ENCODE data around the gene CNNM4. TPM values are rescaled to one million over a fixed set of nuclear protein-coding genes. Genes with fewer than 3 reads are reported as not detected.

The CNNM4 gene
- total RNA-seq, 1 donor from 2014 or later: 4.7 TPM

- DNase-seq (ENCODE audit: extremely low read depth, low read depth, low spot score): no peak
Measured at GRCh38 chr2:96853321-96853720, 92.6 kb downstream of the CNNM4 start.

GRCh38 chr2:96856776-96857666, 96.3 kb downstream of the CNNM4 start:
- DNase-seq (ENCODE audit: extremely low read depth, low read depth, low spot score): no peak

- peak; percentile 85 for DNase-seq (ENCODE audit: extremely low read depth, low read depth, low spot score)
Measured at GRCh38 chr2:96857667-96858372, 97.1 kb downstream of the CNNM4 start, which contains the start of gene ANKRD39. Gene ANKRD39 (minus strand): TSS chr2:96858016. CDS start chr2:96857987, 29 bp downstream.

GRCh38 chr2:96859099-96859649, 98.5 kb downstream of the CNNM4 start:
- DNase-seq (ENCODE audit: extremely low read depth, low read depth, low spot score): no peak

- DNase-seq (ENCODE audit: extremely low read depth, low read depth, low spot score): no peak
Measured at GRCh38 chr2:96859681-96860064, 99.0 kb downstream of the CNNM4 start.

GRCh38 chr2:96860065-96861029, 99.6 kb downstream of the CNNM4 start:
- no peak for DNase-seq (ENCODE audit: extremely low read depth, low read depth, low spot score)

GRCh38 chr2:96861074-96861473, 100.4 kb downstream of the CNNM4 start:
- DNase-seq (ENCODE audit: extremely low read depth, low read depth, low spot score): no peak

Other genes starting within 250 kb of the CNNM4 start
- gene ARID5A, start 224.2 kb upstream of the CNNM4 start, total RNA-seq: 16.1 and 20.5 TPM in 2 replicates
- 17.5 and 27.4 TPM in 2 replicates for gene KANSL3, start 122.6 kb upstream of the CNNM4 start, total RNA-seq
- 0.15 TPM in 1 of 2 replicates, not detected in the other for gene FER1L5, start 118.1 kb upstream of the CNNM4 start, total RNA-seq
- gene LMAN2L, start 20.8 kb upstream of the CNNM4 start, total RNA-seq: 19.7 and 22.8 TPM in 2 replicates
- gene CNNM3, start 55.4 kb downstream of the CNNM4 start, total RNA-seq: 6.7 and 10.7 TPM in 2 replicates
- 1.4 and 1.6 TPM in 2 replicates for gene ANKRD23, start 83.1 kb downstream of the CNNM4 start, total RNA-seq
- 21.4 and 21.5 TPM in 2 replicates for gene ANKRD39, start 97.1 kb downstream of the CNNM4 start, total RNA-seq
- gene SEMA4C, start 109.2 kb downstream of the CNNM4 start, total RNA-seq: 15.2 and 31.9 TPM in 2 replicates
- gene FAM178B, start 225.7 kb downstream of the CNNM4 start, total RNA-seq: not detected in 2 replicates

Measured in glomerular endothelial cell (primary cell).